H1 (cell line): ENCODE data around the gene TFAP2D. TPM values are rescaled to one million over a fixed set of nuclear protein-coding genes. Genes with fewer than 3 reads are reported as not detected.

ENCODE experiments used
- CBX5 ChIP-seq: fragments of 300-800, 300-1000 bp; sonication (generic); IDR thresholded peaks from 2 replicates; pipeline ENCODE4 v1.7.1; 2016; ENCODE audit warnings: antibody characterized with exemption, low read length, low read depth
- POU5F1 ChIP-seq: IDR thresholded peaks from 2 replicates; pipeline ENCODE4 v1.6.1; 2011; ENCODE audit warnings: low read depth, mild to moderate bottlenecking, low read length, moderate library complexity
- SRF ChIP-seq: IDR thresholded peaks from 2 replicates; pipeline ENCODE4 v1.6.1; 2011; ENCODE audit warnings: mild to moderate bottlenecking, low read depth, low read length, moderate library complexity
- TEAD4 ChIP-seq: IDR thresholded peaks from 2 replicates; pipeline ENCODE4 v1.6.1; 2012; ENCODE audit warnings: low read depth, low read length, inconsistent platforms, mixed read lengths
- polyA plus RNA-seq, 7 experiments: library from polyadenylated mRNA; depleted of rRNA in 3 of 7; stranded (reverse) in 5 of 7; unstranded in 2 of 7; fragments of >200 nt in 5 of 7; fragments of 200-250 nt in 2 of 7; gene quantifications; 1 replicate in 5 of 7; 2 replicates in 1 of 7; 4 replicates in 1 of 7; pipeline versions ENCODE4 v1.2.1 to v1.2.3, GENCODE V29; 2011 to 2013; ENCODE audit warnings: missing spikeins in 2 of 7, mixed read lengths in 2 of 7
- total RNA-seq: library from RNA; stranded (reverse); fragmentation: NEBNext Ultra II Directional; extraction: Animal tissue kit (Norgen Biotek cat#: 25700); gene quantifications from 2 replicates; pipeline ENCODE4 v1.2.1, GENCODE V29; 2021
- TF ChIP-seq, protein P1 (sequence below): fragments of 300-600 bp; sonication (generic); IDR thresholded peaks from 2 replicates; pipeline ENCODE4 v1.7.1; 2012; ENCODE audit warnings: low read length, moderate library complexity, mild to moderate bottlenecking, inconsistent platforms; ENCODE audit not compliant: insufficient replicate concordance

Gene TFAP2D
- total and polyA plus RNA-seq, 2 of the 8 experiments (the other 6 are each of a cell fraction or from before 2014, with no cell fraction given): not detected

DNA sequence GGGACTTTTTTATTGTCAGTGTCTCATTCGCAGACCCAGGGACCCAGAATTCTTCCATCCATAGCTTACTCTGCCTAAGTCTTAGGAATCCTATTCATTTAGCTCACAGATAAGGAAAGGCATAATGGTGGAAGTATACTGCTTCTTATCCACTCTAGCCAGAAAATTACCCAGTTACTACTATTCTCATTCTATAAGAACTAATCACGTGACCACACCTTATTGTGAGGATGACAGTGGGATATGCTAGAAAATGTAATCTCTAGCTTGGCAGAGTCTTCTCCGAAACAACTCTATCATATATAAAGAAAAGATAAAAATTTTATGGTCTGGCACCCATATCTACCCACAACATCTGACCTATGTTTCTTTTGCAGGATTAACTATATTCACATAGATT, 21.2 kb downstream of the TFAP2D start (continued):
- TF ChIP-seq, protein P1, sequence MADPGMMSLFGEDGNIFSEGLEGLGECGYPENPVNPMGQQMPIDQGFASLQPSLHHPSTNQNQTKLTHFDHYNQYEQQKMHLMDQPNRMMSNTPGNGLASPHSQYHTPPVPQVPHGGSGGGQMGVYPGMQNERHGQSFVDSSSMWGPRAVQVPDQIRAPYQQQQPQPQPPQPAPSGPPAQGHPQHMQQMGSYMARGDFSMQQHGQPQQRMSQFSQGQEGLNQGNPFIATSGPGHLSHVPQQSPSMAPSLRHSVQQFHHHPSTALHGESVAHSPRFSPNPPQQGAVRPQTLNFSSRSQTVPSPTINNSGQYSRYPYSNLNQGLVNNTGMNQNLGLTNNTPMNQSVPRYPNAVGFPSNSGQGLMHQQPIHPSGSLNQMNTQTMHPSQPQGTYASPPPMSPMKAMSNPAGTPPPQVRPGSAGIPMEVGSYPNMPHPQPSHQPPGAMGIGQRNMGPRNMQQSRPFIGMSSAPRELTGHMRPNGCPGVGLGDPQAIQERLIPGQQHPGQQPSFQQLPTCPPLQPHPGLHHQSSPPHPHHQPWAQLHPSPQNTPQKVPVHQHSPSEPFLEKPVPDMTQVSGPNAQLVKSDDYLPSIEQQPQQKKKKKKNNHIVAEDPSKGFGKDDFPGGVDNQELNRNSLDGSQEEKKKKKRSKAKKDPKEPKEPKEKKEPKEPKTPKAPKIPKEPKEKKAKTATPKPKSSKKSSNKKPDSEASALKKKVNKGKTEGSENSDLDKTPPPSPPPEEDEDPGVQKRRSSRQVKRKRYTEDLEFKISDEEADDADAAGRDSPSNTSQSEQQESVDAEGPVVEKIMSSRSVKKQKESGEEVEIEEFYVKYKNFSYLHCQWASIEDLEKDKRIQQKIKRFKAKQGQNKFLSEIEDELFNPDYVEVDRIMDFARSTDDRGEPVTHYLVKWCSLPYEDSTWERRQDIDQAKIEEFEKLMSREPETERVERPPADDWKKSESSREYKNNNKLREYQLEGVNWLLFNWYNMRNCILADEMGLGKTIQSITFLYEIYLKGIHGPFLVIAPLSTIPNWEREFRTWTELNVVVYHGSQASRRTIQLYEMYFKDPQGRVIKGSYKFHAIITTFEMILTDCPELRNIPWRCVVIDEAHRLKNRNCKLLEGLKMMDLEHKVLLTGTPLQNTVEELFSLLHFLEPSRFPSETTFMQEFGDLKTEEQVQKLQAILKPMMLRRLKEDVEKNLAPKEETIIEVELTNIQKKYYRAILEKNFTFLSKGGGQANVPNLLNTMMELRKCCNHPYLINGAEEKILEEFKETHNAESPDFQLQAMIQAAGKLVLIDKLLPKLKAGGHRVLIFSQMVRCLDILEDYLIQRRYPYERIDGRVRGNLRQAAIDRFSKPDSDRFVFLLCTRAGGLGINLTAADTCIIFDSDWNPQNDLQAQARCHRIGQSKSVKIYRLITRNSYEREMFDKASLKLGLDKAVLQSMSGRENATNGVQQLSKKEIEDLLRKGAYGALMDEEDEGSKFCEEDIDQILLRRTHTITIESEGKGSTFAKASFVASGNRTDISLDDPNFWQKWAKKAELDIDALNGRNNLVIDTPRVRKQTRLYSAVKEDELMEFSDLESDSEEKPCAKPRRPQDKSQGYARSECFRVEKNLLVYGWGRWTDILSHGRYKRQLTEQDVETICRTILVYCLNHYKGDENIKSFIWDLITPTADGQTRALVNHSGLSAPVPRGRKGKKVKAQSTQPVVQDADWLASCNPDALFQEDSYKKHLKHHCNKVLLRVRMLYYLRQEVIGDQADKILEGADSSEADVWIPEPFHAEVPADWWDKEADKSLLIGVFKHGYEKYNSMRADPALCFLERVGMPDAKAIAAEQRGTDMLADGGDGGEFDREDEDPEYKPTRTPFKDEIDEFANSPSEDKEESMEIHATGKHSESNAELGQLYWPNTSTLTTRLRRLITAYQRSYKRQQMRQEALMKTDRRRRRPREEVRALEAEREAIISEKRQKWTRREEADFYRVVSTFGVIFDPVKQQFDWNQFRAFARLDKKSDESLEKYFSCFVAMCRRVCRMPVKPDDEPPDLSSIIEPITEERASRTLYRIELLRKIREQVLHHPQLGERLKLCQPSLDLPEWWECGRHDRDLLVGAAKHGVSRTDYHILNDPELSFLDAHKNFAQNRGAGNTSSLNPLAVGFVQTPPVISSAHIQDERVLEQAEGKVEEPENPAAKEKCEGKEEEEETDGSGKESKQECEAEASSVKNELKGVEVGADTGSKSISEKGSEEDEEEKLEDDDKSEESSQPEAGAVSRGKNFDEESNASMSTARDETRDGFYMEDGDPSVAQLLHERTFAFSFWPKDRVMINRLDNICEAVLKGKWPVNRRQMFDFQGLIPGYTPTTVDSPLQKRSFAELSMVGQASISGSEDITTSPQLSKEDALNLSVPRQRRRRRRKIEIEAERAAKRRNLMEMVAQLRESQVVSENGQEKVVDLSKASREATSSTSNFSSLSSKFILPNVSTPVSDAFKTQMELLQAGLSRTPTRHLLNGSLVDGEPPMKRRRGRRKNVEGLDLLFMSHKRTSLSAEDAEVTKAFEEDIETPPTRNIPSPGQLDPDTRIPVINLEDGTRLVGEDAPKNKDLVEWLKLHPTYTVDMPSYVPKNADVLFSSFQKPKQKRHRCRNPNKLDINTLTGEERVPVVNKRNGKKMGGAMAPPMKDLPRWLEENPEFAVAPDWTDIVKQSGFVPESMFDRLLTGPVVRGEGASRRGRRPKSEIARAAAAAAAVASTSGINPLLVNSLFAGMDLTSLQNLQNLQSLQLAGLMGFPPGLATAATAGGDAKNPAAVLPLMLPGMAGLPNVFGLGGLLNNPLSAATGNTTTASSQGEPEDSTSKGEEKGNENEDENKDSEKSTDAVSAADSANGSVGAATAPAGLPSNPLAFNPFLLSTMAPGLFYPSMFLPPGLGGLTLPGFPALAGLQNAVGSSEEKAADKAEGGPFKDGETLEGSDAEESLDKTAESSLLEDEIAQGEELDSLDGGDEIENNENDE: no peak
- no peak for TF ChIP-seq CBX5
- no peak for TF ChIP-seq TEAD4
- no peak for TF ChIP-seq POU5F1
- no peak for TF ChIP-seq SRF
